NCI-H2227 (cell line): ENCODE data around the gene TLL2.

Experiments used
- DNase-seq: peaks from one replicate; lab custom pipeline; 2025; ENCODE audit not compliant: unreplicated experiment; lab: John Stamatoyannopoulos, UW

Gene TLL2

GRCh38 chr10:96334616-96335526 is 178.9 kb downstream of the TLL2 start:
- DNase-seq, result peak; percentile 29

GRCh38 chr10:96333101-96333500 is 180.6 kb downstream of the TLL2 start:
- no peak for DNase-seq

DNA sequence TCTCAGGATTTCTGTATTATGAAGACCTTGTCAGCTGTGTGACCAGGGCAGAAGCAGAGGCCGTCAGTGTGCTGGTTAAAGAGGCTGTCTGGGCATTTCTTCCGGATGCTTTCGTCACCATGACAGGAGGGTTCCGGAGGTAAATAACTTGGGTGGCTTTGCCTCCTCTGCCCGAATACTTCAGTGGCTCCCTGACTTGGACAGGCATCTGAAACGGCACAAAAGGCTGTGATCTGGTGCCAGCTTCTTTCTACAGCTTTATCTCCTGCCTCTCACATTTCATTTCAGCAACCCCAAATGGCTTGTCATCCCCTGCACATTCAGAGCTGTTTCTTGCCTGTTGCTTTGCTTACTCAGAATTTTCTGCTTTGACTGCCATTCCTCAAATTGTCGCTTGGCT is 186.3 kb downstream of the TLL2 start:
- no peak for DNase-seq

GRCh38 chr10:96325719-96326373 is 187.9 kb downstream of the TLL2 start:
- DNase-seq, result no peak

DNA sequence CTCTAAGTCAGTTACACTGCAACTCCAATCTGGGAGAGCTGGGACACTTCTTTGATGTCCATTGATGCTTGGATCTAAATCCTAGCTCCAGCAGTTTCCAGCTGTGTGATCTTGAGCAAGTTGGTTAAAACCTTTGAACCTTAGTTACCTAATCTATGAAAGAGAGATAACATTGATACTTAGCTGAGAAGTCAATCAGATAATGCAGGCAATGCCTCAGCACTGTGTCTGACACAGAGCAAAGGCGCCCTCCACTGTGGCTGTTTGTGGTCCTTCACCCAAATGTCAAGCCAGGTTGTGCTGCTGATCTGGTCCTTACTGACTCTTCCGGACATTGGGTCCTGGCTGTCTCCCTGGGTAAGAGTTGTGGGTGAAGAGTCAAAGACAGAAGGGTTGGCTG is 189.3 kb downstream of the TLL2 start:
- no peak for DNase-seq

DNA sequence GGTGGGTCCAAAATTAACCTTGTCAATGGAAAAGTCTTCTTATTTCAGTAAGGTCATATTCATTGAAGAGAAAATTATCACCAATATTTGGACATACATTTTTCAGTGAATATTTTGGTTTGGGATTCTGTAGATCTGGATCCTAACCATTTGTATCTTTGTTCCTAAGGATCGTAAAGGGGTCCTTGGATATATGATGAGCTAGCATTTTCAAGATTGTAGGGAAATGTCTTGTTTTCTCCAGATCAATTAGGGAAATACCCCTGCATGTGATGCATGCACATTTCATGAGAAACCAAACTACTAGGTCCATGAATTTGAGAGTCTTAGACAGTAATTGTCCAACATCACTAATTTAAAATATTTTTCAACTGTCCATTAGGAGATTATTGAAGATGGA is 191.5 kb downstream of the TLL2 start:
- no peak for DNase-seq

DNA sequence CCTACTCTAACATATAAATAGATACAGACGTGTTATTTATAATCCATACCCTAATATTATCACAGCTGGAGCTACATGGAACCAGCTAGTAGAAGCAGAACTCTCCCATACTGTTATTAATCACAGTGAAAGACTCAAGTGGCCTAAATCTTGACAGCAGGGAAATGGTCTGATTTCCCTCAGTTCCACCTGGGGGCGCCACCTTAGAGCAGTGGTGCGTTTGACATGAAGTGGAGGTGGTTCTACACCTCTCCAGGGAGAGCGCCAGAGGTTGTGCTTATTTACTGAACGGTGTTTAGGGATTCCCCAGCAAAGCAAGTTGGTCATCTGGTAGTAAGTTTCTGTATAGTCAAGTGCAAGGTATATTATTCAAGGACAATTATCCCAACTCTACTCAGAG is 191.9 kb downstream of the TLL2 start:
- peak; percentile 87 for DNase-seq

DNA sequence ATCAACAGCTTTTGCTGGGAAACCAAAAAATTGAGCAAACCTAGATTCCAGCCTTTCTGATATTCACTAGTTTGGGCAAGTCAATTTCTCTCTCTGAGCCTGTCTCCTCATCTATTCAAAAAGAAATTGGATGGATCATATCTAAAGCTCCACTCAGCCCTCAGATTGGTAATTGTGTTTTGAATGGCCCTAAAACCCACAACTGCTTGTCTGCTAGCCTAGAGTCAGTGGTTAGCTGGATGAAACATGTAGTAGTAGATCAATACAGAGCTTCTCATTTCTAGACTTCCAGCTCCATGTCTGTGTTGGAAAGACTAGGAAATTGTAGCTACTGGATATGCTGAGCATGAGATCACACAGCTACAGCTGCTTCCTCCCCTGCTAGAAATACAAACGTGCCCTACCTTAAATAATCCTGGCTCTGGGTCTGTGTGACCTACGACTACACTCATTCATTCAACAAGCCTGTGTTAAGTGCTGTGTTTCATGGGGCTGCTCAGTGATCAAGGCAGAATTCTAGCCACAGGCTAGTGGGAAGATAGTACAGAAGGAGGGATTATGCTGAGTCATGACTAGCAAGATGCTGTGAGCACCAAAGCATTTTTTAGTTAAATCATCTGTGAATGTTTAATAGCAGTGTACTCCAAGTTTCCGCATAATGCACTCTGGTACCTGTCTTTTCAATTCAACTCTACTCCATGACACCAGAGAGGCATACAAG is 193.8 kb downstream of the TLL2 start:
- DNase-seq, result peak; percentile 13

- no peak for DNase-seq
These were observed 196.5 kb downstream of the TLL2 start for GRCh38 chr10:96317067-96317833.
